C1 segment of cervical spinal cord (tissue), 14 donors: ENCODE results near the gene MPHOSPH10.
A peak's percentile ranks its signal among the peaks of the same experiment; 100 is the strongest.
"Not testable (repeated sequence)": the region's sequence is repeated elsewhere in the genome, so short reads cannot be mapped to it uniquely, and the experiment has no call there.

ENCODE experiments used
- DNase-seq, 14 donors: peaks; one replicate each; lab custom pipeline; 2025; lab: John Stamatoyannopoulos, UW

The MPHOSPH10 gene

GRCh38 chr2:71130152-71130904 is at the start of gene MPHOSPH10, which contains the start of gene MCEE:
TSS of gene MPHOSPH10 (plus strand) at chr2:71130634. CDS start at chr2:71130666, 32 bp downstream.
TSS of gene MCEE (minus strand) at chr2:71130229. CDS start at chr2:71130219, 10 bp downstream.
- peak; percentile 44 to 98 (median 93) for DNase-seq

GRCh38 chr2:71082402-71083252 is 47.8 kb upstream of the MPHOSPH10 start:
- DNase-seq, result no peak

- DNase-seq, result not testable (repeated sequence)
Measured at GRCh38 chr2:71083297-71083696, 47.1 kb upstream of the MPHOSPH10 start.

GRCh38 chr2:71083752-71084312 is 46.6 kb upstream of the MPHOSPH10 start:
- DNase-seq, result not testable (repeated sequence)

GRCh38 chr2:71085325-71086003 is 45.0 kb upstream of the MPHOSPH10 start:
- not testable (repeated sequence) for DNase-seq

GRCh38 chr2:71089475-71089874 is 41.0 kb upstream of the MPHOSPH10 start:
- DNase-seq, result not testable (repeated sequence)

- DNase-seq, result not testable (repeated sequence)
Measured at GRCh38 chr2:71091808-71092207, 38.6 kb upstream of the MPHOSPH10 start.

GRCh38 chr2:71092491-71093260 is 37.8 kb upstream of the MPHOSPH10 start:
- not testable (repeated sequence) for DNase-seq

- DNase-seq, result peak in 2 of 14 donors; percentile 3 to 21
Measured at GRCh38 chr2:71100195-71100964, 30.1 kb upstream of the MPHOSPH10 start.

GRCh38 chr2:71101656-71102055 is 28.8 kb upstream of the MPHOSPH10 start:
- no peak for DNase-seq

GRCh38 chr2:71102981-71103681 is 27.3 kb upstream of the MPHOSPH10 start:
- DNase-seq, result no peak

GRCh38 chr2:71103809-71104208 is 26.6 kb upstream of the MPHOSPH10 start:
- DNase-seq, result no peak

- not testable (repeated sequence) for DNase-seq
Measured at GRCh38 chr2:71106463-71106862, 24.0 kb upstream of the MPHOSPH10 start.

GRCh38 chr2:71108091-71108490 is 22.3 kb upstream of the MPHOSPH10 start:
- no peak for DNase-seq

GRCh38 chr2:71113843-71114242 is 16.6 kb upstream of the MPHOSPH10 start:
- no peak for DNase-seq

GRCh38 chr2:71117063-71117462 is 13.4 kb upstream of the MPHOSPH10 start:
- no peak for DNase-seq

- DNase-seq, result no peak
Measured at GRCh38 chr2:71120195-71120594, 10.2 kb upstream of the MPHOSPH10 start.

GRCh38 chr2:71121479-71121878 is 9.0 kb upstream of the MPHOSPH10 start:
- DNase-seq, result no peak
